GM21529 (cell line): ENCODE results near the gene MACROH2A1.

Source experiments
- ATAC-seq: cut with Tn5 transposase; IDR thresholded peaks from one replicate; pipeline ENCODE4 v1.9.1; 2021; ENCODE audit not compliant: unreplicated experiment

The MACROH2A1 gene

DNA sequence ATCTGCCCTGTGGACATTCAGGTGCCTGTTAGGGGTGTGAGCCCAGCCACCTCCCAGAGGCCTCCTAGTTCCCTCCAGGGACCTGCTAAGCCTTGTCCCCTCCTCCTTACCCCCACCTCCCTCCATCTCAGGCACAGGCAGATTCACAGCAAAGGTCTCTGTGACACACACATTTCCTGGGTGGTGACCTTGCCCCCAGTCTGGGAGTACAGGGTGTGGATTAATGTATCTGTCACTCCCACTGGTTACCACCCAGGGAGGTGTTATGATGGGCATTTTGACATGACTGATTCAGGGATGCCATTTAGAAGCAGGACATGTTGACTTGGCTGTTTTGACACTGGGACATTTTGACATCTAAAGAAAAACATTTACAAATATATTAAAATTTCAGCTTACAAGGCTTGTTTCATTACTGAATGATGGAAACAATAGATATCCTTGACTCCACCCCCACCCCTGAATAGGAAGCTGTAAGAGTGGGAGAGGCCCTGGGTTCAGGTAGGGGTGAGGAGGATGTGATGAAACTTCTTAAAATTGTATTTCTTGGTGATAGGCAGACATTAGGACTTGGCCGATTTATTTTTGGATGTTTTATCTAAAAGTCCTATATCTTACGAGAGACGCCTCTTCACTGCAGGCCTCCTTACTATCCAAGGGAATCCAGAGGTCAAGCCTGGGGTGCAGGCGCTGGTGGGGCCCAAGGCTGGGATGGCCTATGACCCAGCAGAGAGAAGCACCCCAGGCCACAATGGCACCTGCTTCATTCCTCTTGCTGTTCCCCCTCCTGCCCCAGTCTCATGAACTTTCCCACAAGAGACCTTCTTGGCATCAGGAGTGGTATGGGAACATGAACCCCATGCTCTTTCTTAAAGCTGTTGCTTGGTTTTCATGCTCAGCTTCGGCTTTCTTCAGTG lies 101.9 kb downstream of the MACROH2A1 start:
- ATAC-seq = no peak

DNA sequence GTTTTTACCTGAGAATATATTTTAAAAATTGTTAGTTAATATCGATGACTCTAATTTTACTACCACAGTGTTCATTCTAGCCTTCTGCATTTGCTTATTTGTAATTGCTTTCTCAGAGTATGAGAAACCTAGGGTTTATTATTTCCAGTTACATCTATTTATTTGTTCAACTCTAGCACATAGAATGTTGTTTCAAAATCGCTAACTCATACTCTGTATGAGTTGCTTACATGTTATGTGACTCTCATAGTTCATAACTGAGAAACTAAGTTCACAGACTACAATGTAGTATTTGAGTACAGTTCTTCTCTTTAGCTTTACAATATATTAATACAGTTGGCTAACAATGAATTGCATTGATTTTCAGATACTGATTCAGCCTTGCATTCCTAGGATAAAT lies 103.2 kb downstream of the MACROH2A1 start:
- no peak for ATAC-seq

DNA sequence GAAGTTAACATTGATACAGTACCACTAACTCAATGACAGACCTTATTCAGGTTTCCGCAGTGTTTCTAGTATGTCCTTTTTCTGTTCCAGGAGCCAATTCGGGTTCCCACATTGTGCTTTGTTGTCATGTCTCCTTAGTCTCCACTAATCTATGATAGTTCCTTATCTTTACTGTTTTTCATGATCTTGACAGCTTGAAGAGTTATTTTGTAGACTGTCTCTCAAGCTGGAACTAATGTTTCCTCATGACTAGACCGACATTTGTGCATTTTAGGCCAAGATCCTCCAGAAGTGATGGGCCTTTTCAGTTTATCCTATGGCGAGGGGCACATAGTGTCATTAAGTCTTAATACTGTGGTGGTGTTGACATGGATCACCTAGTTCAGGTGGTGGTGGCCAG lies 104.2 kb downstream of the MACROH2A1 start:
- ATAC-seq = no peak

DNA sequence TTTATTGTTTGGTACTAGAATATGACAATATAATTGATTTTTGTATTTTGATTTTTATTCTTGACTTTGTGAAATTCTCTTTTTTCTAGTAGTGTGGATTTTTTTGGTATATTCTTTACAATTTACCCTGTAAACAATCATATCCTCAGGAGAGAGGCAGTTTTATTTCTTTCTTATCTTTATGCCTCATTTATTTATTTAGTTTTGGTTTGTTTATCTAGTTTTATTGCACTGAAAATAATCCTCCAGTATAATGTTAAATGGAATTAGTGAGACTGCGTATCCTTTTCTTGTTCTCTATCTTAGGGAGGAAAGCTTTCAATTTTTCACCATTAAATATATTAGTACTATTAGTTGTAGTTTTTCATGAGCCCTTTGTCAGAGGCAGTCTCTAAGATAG lies 109.4 kb downstream of the MACROH2A1 start:
- ATAC-seq = no peak

DNA sequence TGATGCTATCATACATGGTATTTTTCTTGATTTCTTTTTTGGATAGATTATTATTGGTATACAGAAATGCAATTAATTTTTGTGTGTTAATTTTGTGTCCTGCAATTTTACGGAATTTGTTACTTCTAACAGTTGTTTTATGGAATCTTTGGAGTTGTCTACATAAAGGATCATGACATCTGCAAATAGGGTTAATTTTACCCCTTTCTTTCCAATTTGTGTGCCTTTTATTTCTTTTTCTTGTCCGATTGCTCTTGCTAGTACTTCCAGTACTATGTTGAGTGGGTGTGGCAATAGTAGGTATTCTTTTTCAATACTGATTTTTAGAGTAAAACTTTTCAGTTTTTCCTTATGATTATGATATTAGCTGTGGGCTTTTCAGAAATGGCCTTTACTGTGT lies 111.5 kb downstream of the MACROH2A1 start:
- no peak for ATAC-seq
